HG03103 (cell line): ENCODE measurements around the gene APAF1.

Experiments used
- ATAC-seq: cut with Tn5 transposase; IDR thresholded peaks from one replicate; pipeline ENCODE4 v1.9.1; 2021; ENCODE audit warnings: low read depth; ENCODE audit not compliant: unreplicated experiment

Gene APAF1

DNA sequence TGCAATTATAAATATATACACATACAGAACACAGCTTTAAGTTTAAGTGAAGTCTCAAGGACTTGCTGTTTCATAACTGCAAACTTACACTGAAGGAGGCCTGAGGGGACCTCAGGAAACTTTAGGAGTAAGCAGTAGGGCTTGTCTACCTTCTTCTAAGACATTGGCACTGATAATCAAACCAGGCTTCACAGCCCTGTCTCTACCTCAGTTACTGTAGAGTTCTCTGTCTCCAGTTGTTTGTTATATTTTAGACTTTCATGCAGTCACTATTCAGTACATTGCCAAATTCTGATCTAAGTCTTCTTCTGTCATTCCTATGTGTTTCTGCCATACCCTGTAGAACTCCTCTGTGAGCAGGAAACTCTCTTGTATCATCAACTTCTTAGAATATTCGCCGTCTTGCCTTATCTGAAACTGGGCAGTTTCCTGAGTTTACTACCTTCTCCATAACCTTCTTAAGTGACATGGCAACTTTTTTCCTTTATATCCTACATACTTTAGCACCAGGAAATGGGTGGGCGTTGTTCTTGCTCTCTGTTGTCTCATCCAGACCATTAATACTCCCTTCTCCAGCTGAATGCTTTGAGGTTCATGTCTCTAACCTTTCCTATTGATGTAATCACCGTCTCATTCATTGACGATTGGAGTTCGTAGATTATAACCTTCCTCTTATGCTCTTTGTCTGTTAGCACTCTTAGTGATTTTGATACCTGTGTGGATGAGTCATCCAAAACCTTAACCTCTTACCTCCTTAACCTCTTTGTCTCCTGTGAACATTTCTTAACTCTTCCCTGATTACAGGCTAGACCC is 11.4 kb downstream of the APAF1 start:
- ATAC-seq = no peak

DNA sequence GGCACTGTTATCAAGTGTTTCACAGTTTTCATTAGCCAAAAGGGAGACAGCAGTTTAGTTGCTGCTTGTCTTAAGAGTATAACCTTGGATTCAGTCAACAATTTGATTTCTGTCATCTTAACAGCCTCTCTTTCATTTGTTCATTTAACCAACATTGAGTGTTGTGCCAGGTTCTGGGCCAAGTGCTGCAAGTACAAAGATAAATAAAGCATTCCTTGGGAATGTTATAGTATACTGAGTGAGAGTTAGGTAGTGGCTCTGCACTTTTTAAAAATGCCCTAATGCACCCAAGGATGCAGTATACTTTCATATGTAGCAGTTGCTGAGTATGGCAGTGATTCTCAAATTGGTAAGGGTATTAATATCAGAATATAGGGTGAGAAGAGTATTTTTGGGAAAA is 15.4 kb downstream of the APAF1 start:
- ATAC-seq = no peak

GRCh38 chr12:98669751-98670150 is 24.7 kb downstream of the APAF1 start:
- no peak for ATAC-seq

DNA sequence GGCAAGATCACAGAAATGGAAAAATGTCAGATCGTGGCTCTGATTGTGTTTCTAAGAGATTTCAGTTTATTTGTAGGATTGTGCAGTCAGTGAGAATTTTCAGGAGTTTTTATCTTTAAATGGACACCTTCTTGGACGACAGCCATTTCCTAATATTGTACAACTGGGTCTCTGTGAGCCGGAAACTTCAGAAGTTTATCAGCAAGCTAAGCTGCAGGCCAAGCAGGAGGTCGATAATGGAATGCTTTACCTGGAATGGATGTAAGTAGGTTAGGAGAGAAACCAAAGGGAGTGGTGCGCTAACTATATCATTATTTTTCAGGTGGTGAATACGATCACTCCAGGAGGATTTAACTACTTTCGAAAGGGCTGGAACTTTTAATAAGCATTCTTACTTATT is 26.4 kb downstream of the APAF1 start:
- ATAC-seq = no peak

DNA sequence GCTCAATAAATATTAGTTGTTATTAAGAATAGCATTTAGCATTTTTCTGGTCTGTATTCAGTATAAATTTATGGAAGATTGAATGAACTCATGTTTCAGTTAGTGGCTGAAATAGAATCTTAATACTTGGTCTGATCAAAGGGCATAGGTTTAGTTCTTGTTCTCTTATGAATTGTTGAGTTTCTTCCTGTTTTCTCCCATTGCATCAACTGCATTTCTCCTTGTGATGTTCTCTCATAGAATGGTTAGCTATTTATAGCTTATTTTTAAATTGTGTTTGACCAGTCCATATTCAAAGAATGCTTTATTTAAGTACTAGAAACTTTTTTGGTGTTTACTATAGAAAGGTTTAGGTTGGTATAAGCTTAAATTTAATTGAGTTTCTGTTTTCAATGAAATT is 29.8 kb downstream of the APAF1 start:
- no peak for ATAC-seq

DNA sequence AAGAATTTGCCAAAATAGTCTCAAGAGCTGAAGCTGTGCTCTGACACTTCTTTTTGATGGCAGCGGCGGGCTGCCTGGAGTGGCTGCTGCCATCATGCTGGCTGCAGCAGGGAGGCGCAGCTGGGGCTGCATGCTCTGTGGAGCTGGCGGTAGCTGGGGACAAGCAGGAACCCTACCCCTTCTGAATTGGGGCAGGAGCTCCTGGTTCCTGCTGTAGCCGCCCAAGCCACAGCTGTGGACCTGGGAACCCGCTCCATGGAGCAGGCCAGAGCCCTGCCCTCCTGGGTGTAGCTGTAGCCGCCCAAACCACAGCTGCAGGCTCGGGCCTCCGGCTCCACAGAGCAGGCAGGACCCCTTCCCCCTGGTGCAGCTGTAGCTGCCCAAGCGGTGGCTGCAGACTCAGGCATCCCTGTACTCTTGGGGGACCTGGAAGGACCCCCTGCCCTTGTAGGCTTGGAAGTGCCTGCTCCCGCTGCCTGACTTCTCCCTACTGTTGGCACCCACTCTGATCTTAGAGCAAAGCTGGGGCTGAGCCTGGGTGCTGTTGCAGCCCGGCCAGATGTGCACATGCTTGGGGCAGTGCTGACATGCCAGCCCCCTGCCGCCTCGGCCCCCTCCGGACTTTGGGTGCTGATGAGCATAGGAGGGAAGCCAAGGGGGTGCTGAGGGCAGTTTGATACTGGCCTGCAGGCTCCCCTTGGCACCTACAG is 33.3 kb downstream of the APAF1 start:
- ATAC-seq = no peak

DNA sequence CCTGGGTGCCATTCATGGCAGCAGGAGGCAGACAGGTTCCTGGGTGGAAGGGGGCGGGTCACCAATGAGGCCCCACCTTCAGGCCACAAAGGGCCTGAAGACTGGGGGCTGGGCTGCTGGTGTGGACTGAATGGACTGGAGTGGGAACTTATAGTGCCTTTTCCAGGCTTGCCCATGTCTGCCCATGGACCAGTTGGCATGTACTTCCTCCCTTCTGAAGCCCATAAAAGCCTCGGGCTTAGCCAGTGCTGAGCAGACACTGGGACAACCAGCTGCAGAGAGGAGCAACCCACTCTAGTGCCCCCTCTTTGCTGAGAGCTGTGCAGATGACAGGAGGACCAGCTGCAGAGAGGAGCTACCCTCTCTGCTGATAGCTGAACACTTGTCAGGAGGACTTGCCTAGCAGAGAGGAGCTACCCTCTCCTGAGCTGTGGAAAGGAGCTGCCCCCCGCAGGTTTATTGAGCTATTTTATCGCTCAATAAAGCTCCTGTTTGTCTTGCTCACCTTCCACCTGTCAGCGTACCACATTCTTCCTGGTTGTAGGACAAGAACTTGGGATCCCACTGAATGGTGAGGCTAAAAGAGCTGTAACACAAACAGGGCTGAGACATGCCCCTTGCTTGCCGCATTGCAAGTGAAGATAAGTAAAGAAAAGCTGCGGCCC is 34.0 kb downstream of the APAF1 start:
- ATAC-seq = no peak

GRCh38 chr12:98679611-98680005 is 34.5 kb downstream of the APAF1 start:
- ATAC-seq = no peak

DNA sequence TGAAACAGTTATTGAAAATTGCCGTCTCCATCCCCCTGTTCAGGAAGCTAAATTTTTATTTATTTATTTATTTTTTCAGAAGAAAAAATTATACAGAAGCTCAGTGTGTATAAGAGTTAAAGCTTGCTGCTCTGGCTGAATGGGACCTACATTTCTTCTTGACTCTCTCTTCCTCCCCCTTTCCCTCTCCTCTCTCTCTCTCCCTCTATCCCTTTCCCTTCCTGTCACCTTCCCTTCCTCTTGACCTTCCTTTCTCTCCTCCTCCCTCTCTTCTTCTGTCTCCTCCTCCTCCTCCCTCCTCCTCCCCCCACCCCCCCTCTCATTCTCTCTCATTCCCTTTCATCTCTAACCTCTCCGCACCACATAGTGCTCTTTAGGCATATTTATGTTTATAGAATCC is 39.1 kb downstream of the APAF1 start:
- no peak for ATAC-seq

DNA sequence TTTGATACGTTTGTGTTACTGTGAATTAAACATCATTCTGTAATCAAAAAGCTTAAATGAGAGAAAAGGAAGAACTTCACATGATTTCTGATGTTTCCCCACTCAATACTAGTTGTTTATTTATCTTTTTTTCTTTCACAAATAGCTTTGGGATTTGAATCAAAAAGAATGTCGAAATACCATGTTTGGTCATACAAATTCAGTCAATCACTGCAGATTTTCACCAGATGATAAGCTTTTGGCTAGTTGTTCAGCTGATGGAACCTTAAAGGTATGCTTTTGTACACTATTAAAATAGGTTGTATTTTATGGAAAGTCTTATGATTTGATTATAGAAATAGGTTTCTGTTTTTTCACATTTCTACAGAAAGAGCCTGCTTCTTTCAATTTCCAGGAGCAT is 41.5 kb downstream of the APAF1 start:
- ATAC-seq = no peak

GRCh38 chr12:98691351-98691750 is 46.3 kb downstream of the APAF1 start:
- ATAC-seq = no peak

DNA sequence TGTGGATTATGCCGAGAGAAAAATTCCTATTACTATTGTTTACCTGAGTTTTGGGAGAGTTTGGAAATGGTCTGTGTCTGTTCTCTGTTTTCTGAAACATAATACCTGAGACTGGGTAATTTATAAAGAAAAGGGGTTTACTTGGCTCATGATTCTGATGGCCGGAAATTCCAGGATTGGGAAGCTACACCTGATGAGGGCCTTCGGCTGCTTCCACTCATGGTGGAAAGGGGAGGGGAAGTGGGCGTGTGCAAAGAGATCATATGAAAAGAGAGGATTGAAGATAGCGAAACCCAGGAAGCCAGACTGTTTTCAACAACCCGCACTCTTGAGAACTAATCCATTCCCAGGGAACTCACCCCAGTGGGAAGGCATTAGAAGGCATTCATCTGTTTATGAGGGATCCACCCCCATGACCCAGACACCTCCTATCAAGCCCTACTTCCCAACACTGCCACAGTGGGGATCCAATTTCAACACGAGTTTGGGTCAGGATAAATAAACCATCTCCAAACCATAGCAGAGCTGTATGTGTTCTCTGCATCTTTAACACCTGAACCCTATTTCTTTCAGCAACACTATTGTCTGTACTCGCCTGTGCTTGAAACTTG is 51.1 kb downstream of the APAF1 start:
- no peak for ATAC-seq

- no peak for ATAC-seq
Measured at GRCh38 chr12:98697209-98697608, 52.1 kb downstream of the APAF1 start.

GRCh38 chr12:98698603-98699463 is 53.7 kb downstream of the APAF1 start:
- ATAC-seq = peak; percentile 92

GRCh38 chr12:98699586-98699985 is 54.5 kb downstream of the APAF1 start:
- no peak for ATAC-seq

- no peak for ATAC-seq
Measured at GRCh38 chr12:98701166-98701565, 56.1 kb downstream of the APAF1 start.

- no peak for ATAC-seq
Measured at GRCh38 chr12:98709022-98709421, 63.9 kb downstream of the APAF1 start.

DNA sequence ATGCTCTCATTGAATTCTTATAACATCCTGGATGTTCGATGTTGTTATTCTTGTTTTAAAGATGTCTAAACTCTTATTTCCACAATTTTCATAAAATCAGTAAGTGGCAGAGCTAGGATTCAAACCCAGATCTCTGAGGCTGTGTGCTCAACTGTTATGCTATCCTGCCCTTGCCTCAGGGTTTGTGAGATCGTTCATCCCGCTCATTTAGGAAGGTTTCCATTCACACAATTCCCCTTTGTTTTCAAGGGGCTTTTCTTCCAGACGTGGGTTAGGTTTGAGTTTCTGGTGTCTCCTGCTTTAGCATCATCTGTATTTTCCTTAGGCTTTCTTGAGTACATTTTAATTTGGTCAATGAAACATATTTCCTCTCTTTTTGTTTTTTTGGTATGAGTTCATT is 69.3 kb downstream of the APAF1 start:
- ATAC-seq = no peak

DNA sequence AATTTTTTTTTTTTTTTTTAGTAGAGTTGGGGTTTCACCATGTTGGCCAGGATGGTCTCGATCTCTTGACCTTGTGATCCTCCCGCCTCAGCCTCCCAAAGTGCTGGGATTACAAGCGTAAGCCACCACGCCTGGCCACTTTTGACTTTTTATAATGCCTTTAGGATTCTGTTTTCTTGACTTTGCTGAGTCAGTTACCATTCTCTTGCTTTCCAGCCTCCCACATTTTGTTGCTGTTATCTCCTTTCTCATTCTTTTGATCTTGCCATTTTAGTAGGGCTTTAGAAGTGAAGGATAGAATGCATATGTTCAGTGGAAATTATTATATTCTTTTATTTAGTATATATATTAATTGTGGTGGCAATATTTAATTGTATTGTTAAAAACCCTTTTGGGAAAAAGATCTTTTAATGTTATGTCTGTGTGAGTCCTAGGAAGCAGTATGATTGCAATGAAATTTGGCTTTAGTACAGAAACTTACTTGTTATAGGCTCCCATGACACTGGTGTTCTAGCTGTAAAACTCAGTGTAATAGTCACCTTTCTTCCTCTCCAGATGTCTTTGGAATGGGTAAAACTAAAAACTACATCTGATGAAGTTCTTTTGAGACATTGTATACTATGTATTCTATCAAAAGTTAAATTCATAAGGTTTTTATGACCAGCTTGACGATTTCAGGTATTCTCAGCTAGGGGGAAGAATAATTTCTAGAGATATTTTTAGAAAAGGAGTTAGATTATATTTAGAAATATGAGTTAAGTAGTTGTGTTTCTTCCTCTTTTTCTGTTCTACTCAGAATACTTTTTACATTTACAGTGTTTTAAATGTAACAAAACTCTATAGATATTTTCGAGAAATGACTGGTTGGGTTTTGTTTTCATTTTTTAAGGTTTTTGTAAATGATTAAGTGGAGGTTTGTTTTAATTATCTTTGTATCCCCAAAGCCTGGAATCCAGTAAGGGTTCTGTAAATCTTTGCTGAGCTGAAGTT is 74.7 kb downstream of the APAF1 start:
- ATAC-seq = no peak
